H9 (cell line): ENCODE results near the gene PLEKHA5. TPM values are rescaled to one million over a fixed set of nuclear protein-coding genes. Genes with fewer than 3 reads are reported as not detected.

ENCODE experiments used
- DNase-seq: peaks from one replicate; pipeline ENCODE4 v3.0.0-alpha.2; 2017
- H2AFZ ChIP-seq: one replicate; pipeline ENCODE4 v1.6.1; 2013; ENCODE audit warnings: mild to moderate bottlenecking, low read length, control low read depth, moderate library complexity
- H2AK5ac ChIP-seq: 2 replicates; pipeline ENCODE4 v1.6.1; 2013; ENCODE audit warnings: low read length, control low read depth, mixed read lengths; ENCODE audit not compliant: insufficient read length
- H2BK120ac ChIP-seq: one replicate; pipeline ENCODE4 v1.6.1; 2013; ENCODE audit warnings: low read depth, mild to moderate bottlenecking, low read length, control low read depth, inconsistent platforms; ENCODE audit not compliant: poor library complexity, severe bottlenecking
- H2BK12ac ChIP-seq: 2 replicates; pipeline ENCODE4 v1.6.1; 2013; ENCODE audit warnings: low read length, control low read depth, mixed read lengths, low read depth; ENCODE audit not compliant: insufficient read length
- H2BK15ac ChIP-seq: 2 replicates; pipeline ENCODE4 v1.6.1; 2013; ENCODE audit warnings: low read depth, low read length, control low read depth
- H2BK20ac ChIP-seq: one replicate; pipeline ENCODE4 v1.6.1; 2013; ENCODE audit warnings: low read depth, mild to moderate bottlenecking, low read length, control low read depth, inconsistent platforms; ENCODE audit not compliant: poor library complexity, severe bottlenecking
- H2BK5ac ChIP-seq: 2 replicates; pipeline ENCODE4 v1.6.1; 2013; ENCODE audit warnings: low read length, control low read depth, mixed read lengths; ENCODE audit not compliant: insufficient read length
- H3K14ac ChIP-seq: 2 replicates; pipeline ENCODE4 v1.6.1; 2013; ENCODE audit warnings: low read length, control low read depth; ENCODE audit not compliant: insufficient read depth
- H3K18ac ChIP-seq: 2 replicates; pipeline ENCODE4 v1.6.1; 2013; ENCODE audit warnings: low read depth, mild to moderate bottlenecking, mixed read lengths, low read length, control low read depth; ENCODE audit not compliant: insufficient read length
- H3K23ac ChIP-seq: 2 replicates; pipeline ENCODE4 v1.6.1; 2013; ENCODE audit warnings: low read length, control low read depth, mixed read lengths, low read depth; ENCODE audit not compliant: insufficient read length
- H3K23me2 ChIP-seq: 2 replicates; pipeline ENCODE4 v1.6.1; 2013; ENCODE audit warnings: low read depth, mild to moderate bottlenecking, mixed read lengths, low read length, control low read depth; ENCODE audit not compliant: insufficient read length, poor library complexity, severe bottlenecking
- H3K27ac ChIP-seq: 2 replicates; pipeline ENCODE4 v1.5.1; 2013; ENCODE audit warnings: low read length, control low read depth, mixed read lengths, low read depth; ENCODE audit not compliant: insufficient read length
- H3K27me3 ChIP-seq: 2 replicates; pipeline ENCODE4 v1.6.1; 2013; ENCODE audit warnings: low read length, control low read depth, inconsistent platforms; ENCODE audit not compliant: insufficient read depth
- H3K4ac ChIP-seq: 2 replicates; pipeline ENCODE4 v1.6.1; 2013; ENCODE audit warnings: low read depth, mild to moderate bottlenecking, control low read depth, inconsistent platforms, low read length, moderate library complexity
- H3K4me1 ChIP-seq: 2 replicates; pipeline ENCODE4 v1.6.1; 2013; ENCODE audit warnings: low read length, control low read depth, inconsistent platforms; ENCODE audit not compliant: insufficient read depth
- H3K4me2 ChIP-seq: 2 replicates; pipeline ENCODE4 v1.6.1; 2013; ENCODE audit warnings: low read length, control low read depth, mixed read lengths; ENCODE audit not compliant: insufficient read length, insufficient read depth
- H3K56ac ChIP-seq: 2 replicates; pipeline ENCODE4 v1.6.1; 2013; ENCODE audit warnings: low read depth, mild to moderate bottlenecking, mixed read lengths, low read length, control low read depth; ENCODE audit not compliant: insufficient read length
- H3K79me1 ChIP-seq: 2 replicates; pipeline ENCODE4 v1.6.1; 2013; ENCODE audit warnings: low read depth, mild to moderate bottlenecking, moderate library complexity, low read length, control low read depth, inconsistent platforms; ENCODE audit not compliant: insufficient read depth, poor library complexity, severe bottlenecking
- H3K79me2 ChIP-seq: 2 replicates; pipeline ENCODE4 v1.6.1; 2013; ENCODE audit warnings: low read length, control low read depth, inconsistent platforms; ENCODE audit not compliant: insufficient read depth
- H3K9ac ChIP-seq: 2 replicates; pipeline ENCODE4 v1.6.1; 2013; ENCODE audit warnings: low read length, control low read depth, mixed read lengths; ENCODE audit not compliant: insufficient read length; ENCODE audit errors: extremely low read depth
- H3K9me3 ChIP-seq: one replicate; pipeline ENCODE4 v1.6.1; 2013; ENCODE audit warnings: low read depth, low read length, inconsistent platforms; ENCODE audit not compliant: control insufficient read depth
- H3T11ph ChIP-seq: one replicate; pipeline ENCODE4 v1.6.1; 2013; ENCODE audit warnings: mild to moderate bottlenecking, low read length, control low read depth, inconsistent platforms
- H4K20me1 ChIP-seq: one replicate; pipeline ENCODE4 v1.6.1; 2013; ENCODE audit not compliant: control insufficient read depth, insufficient read length, insufficient read depth
- H4K5ac ChIP-seq: 2 replicates; pipeline ENCODE4 v1.6.1; 2013; ENCODE audit warnings: low read depth, mild to moderate bottlenecking, mixed read lengths, low read length, control low read depth; ENCODE audit not compliant: insufficient read length
- H4K8ac ChIP-seq: replicated peaks from 2 replicates; pipeline ENCODE4 v1.6.1; 2013; ENCODE audit warnings: low read length, control low read depth, mixed read lengths, low read depth; ENCODE audit not compliant: insufficient read length
- H4K91ac ChIP-seq: 2 replicates; pipeline ENCODE4 v1.6.1; 2013; ENCODE audit warnings: low read depth, mild to moderate bottlenecking, moderate library complexity, mixed read lengths, low read length, control low read depth; ENCODE audit not compliant: insufficient read length
- H3K27ac Mint-ChIP-seq, 3 experiments: 2 replicates in 2 of 3; 3 replicates in 1 of 3; pipeline ENCODE4 v1.8.0; 2020 to 2021; ENCODE audit warnings: mixed read lengths in 3 of 3, mild to moderate bottlenecking in 1 of 3, moderate library complexity in 1 of 3
- H3K27me3 Mint-ChIP-seq: 2 replicates; pipeline ENCODE4 v1.8.0; 2021; ENCODE audit warnings: low read depth, mild to moderate bottlenecking, moderate library complexity, mixed read lengths
- H3K36me3 Mint-ChIP-seq, 3 experiments: 2 replicates in 2 of 3; 3 replicates in 1 of 3; pipeline ENCODE4 v1.8.0; 2020 to 2021; ENCODE audit warnings: low read depth in 3 of 3, mixed read lengths in 3 of 3; ENCODE audit not compliant: insufficient read depth in 1 of 3
- H3K4me1 Mint-ChIP-seq, 2 experiments: 2 replicates each; pipeline ENCODE4 v1.8.0; 2020; ENCODE audit warnings: mixed read lengths in 2 of 2
- H3K4me3 Mint-ChIP-seq, 2 experiments: 2 replicates in 1 of 2; 3 replicates in 1 of 2; pipeline ENCODE4 v1.8.0; 2020 to 2021; ENCODE audit warnings: mild to moderate bottlenecking in 2 of 2, mixed read lengths in 2 of 2, moderate library complexity in 1 of 2
- H3K9me3 Mint-ChIP-seq, 2 experiments: 2 replicates in 1 of 2; 3 replicates in 1 of 2; pipeline ENCODE4 v1.8.0; 2020; ENCODE audit warnings: mild to moderate bottlenecking in 2 of 2, mixed read lengths in 2 of 2, moderate library complexity in 1 of 2
- CTCF ChIP-seq: fragments of 200-600 bp; sonication (generic); conservative IDR thresholded peaks from 3 replicates; pipeline ENCODE4 v1.8.0; 2021; ENCODE audit warnings: antibody characterized with exemption, mild to moderate bottlenecking
- WGBS: extraction: QIAGEN DNeasy Blood & Tissue Kit; methylation state at CpG from one replicate; pipeline ENCODE4 v1.1.7; 2013; ENCODE audit warnings: missing lambda C conversion rate, low lambda C conversion rate, mixed read lengths; ENCODE audit not compliant: insufficient read length; ENCODE audit errors: extremely low coverage; 5-methylcytosine and 5-hydroxymethylcytosine counted together
- long read RNA-seq: library from polyadenylated mRNA; unstranded; transcript quantifications from one replicate; pipeline ENCODE4 v2.0.0, GENCODE V29; 2020
- total RNA-seq: library from RNA; stranded (reverse); gene quantifications from 2 replicates; pipeline ENCODE4 v1.2.1, GENCODE V29; 2021

Gene PLEKHA5, protein sequence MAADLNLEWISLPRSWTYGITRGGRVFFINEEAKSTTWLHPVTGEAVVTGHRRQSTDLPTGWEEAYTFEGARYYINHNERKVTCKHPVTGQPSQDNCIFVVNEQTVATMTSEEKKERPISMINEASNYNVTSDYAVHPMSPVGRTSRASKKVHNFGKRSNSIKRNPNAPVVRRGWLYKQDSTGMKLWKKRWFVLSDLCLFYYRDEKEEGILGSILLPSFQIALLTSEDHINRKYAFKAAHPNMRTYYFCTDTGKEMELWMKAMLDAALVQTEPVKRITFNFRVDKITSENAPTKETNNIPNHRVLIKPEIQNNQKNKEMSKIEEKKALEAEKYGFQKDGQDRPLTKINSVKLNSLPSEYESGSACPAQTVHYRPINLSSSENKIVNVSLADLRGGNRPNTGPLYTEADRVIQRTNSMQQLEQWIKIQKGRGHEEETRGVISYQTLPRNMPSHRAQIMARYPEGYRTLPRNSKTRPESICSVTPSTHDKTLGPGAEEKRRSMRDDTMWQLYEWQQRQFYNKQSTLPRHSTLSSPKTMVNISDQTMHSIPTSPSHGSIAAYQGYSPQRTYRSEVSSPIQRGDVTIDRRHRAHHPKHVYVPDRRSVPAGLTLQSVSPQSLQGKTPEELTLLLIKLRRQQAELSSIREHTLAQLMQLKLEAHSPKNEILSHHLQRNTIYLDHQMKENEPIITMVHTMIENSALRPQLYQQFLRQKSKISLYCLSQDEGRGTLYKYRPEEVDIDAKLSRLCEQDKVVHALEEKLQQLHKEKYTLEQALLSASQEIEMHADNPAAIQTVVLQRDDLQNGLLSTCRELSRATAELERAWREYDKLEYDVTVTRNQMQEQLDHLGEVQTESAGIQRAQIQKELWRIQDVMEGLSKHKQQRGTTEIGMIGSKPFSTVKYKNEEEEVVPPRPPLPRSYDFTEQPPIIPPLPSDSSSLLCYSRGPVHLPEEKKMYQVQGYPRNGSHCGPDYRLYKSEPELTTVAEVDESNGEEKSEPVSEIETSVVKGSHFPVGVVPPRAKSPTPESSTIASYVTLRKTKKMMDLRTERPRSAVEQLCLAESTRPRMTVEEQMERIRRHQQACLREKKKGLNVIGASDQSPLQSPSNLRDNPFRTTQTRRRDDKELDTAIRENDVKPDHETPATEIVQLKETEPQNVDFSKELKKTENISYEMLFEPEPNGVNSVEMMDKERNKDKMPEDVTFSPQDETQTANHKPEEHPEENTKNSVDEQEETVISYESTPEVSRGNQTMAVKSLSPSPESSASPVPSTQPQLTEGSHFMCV
- total RNA-seq: 82.5 and 86.7 TPM in 2 replicates
- long read RNA-seq, full-length matches to known transcripts: 31 of 203 reads
- long read RNA-seq, partial matches to known transcripts: 144 of 203 reads
- long read RNA-seq, other reads (novel, unspliced or antisense): 28 of 203 reads

DNA sequence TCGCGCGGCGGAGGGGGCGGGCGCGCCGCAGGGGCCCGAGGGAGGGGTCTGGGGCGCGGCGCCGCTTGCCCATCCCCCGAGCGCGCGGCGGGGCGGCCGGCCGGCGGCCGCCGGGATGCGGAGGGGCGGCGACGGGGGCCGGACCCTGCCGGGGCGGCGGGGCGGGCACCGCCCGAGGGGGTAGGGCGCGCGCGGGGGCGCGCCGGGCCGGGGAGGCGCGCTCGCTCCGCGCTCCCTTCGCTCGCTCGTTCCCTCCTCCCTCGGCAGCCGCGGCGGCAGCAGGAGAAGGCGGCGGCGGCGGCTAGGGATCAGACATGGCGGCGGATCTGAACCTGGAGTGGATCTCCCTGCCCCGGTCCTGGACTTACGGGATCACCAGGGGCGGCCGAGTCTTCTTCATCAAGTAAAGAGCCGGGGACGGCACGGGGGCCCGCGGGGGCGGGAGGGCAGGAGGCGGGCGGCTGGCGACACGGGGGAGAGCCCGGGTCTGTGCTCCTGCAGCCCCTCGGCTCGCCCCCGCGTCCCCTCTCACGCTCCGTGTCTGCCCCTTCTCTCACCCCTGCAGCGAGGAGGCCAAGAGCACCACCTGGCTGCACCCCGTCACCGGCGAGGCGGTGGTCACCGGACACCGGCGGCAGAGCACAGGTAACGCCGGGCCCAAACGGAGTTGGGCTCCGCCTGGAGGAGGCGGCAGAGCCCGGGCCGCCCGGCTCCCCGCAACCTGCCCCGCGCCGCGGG is at the start of gene PLEKHA5:
TSS of gene PLEKHA5 (plus strand) at position 248 of the 738 bp plus-strand sequence. CDS start at position 315, 67 bp downstream.
- no CpG with 5 or more reads among the region's 103 CpGs for WGBS
- Histone ChIP-seq H3K79me2 (peaks cover 10% of the 10 kb centered on the region; the same call in 1 of the 2 replicates), H4K20me1 (no peaks in the 10 kb centered on the region), H2AFZ (no peak within 1 kb of the TSS), H3K23ac (no peak within 1 kb of the TSS), H3K79me1 (peaks cover under 1% of the 10 kb centered on the region), H2BK12ac (no peak within 1 kb of the TSS), H3K56ac (no peak within 1 kb of the TSS), H2BK20ac (no peak within 1 kb of the TSS), H4K8ac (no peak within 1 kb of the TSS), H3K4ac (no peak within 1 kb of the TSS; the same call in 1 of the 2 replicates), H2BK5ac (peak within 1 kb of the TSS; percentile 27), H4K91ac (no peak within 1 kb of the TSS), H3K27me3 (no peaks in the 10 kb centered on the region), H3K4me1 (peaks cover under 1% of the 10 kb centered on the region; the same call in 1 of the 2 replicates), H3T11ph (no peak within 1 kb of the TSS), H3K18ac (peak within 1 kb of the TSS; percentile 90), H3K4me2 (peak within 1 kb of the TSS; percentile 94), H3K14ac (peak within 1 kb of the TSS; percentile 82), H3K9ac (peak within 1 kb of the TSS; percentile 86), H2BK120ac (no peak within 1 kb of the TSS), H2AK5ac (no peak within 1 kb of the TSS), H4K5ac (no peak within 1 kb of the TSS), H2BK15ac (no peak within 1 kb of the TSS), H3K9me3 (peaks cover 10% of the 10 kb centered on the region), H3K27ac (peak within 1 kb of the TSS; percentile 71), H3K23me2 (peaks cover 6% of the 10 kb centered on the region)
- Mint-ChIP-seq H3K27ac (peak within 1 kb of the TSS; percentile 96 to 99 (median 97)), H3K36me3 (peaks cover 27 to 54% (median 47%) of the 10 kb centered on the region in 3 experiments), H3K4me1 (peaks cover 37 to 42% of the 10 kb centered on the region in 2 experiments), H3K4me3 (peak within 1 kb of the TSS; percentile 94 to 96), H3K27me3 (peaks cover 2% of the 10 kb centered on the region), H3K9me3 (peaks cover 21 to 23% of the 10 kb centered on the region in 2 experiments)
- peak; percentile 35; the same call in 2 of the 3 replicates for TF ChIP-seq CTCF
- DNase-seq: peak; percentile 79
